NCI-H1417 (cell line): ENCODE results near the gene DNMT3L.
A peak's percentile ranks its signal among the peaks of the same experiment; 100 is the strongest.
"Not testable (repeated sequence)": the region's sequence is repeated elsewhere in the genome, so short reads cannot be mapped to it uniquely, and the experiment has no call there.

ENCODE experiments used
- DNase-seq, 3 experiments: peaks; one replicate each; lab custom pipeline; 2025; lab: John Stamatoyannopoulos, UW

Gene DNMT3L

DNA sequence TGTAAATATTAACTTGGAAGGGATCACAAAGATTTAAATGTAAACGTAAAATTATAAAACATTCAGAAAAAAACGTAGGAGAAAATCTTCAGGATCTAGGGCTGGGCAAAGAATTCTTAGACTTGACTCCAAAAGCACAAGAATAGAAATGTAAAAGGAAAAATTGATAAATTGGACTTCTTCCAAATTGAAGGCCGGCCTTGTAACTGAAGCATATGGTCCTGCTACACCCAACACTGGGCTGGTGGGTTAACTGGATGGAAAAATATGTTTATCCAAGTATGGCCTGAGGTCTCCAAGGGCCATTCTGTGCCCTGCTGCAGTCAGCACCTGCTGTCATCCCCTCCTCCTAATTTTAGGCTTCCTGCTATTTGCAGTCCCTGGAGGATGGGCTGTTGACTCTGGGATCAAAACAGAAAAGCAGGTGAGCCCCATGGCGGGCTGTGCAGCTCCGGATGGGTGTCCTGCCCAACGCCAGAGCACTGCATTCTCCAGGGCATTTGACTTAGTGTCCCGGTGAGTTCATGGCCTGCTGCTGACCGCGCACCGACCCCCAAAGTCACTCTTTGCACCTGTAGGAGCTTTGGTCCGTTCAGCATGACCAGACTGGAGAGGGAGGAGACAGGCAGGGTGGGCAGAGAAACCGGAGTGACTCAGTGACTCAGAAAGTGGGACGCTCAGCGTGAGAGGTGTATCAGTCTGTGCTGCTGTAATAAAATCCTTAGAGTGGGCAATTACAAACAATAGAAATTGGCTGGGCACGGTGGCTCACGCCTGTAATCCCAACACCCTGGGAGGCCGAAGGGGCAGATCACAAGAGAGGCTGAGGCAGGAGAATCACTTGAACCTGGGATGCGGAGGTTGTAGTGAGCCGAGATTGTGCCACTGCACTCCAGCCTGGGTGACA is 17.9 kb upstream of the DNMT3L start:
- DNase-seq = peak; percentile 42 to 92 (median 62)

DNA sequence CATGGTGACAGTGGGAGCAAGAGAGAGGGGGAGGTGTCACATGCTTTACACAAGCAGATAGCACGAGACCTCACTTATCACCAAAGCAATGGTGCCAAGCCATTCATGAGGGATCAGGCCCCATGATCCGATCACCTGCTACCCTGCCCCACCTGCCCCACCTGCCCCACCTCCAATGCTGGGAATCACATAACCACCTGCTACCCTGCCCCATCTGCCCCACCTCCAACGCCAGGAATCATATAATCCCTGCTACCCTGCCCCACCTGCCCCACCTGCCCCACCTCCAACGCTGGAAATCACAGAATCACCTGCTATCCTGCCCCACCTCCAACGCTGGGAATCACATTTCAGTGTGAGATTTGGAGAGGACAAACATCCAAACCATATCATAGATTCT is 13.3 kb upstream of the DNMT3L start:
- DNase-seq = no peak

DNA sequence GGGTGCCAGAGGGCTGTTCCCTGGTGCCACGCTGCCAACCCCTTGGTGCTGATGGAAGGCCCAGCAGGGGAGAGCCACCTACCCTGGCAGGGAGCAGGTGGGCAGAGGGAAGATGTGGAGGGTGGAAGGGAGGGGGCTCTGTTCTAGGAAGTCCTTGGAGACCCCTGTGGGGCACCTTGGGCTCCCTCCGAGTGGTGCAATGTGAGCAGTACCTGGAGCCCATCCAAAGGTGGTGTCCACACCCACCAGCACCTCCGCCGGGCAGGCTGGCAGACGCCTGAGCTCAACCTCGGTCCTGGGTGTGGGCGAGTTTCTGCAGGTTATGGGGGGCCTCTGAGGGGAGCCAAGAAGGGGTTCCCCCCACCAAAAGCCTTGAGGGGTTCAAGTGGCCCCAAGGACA is 11.3 kb upstream of the DNMT3L start:
- DNase-seq = no peak

DNA sequence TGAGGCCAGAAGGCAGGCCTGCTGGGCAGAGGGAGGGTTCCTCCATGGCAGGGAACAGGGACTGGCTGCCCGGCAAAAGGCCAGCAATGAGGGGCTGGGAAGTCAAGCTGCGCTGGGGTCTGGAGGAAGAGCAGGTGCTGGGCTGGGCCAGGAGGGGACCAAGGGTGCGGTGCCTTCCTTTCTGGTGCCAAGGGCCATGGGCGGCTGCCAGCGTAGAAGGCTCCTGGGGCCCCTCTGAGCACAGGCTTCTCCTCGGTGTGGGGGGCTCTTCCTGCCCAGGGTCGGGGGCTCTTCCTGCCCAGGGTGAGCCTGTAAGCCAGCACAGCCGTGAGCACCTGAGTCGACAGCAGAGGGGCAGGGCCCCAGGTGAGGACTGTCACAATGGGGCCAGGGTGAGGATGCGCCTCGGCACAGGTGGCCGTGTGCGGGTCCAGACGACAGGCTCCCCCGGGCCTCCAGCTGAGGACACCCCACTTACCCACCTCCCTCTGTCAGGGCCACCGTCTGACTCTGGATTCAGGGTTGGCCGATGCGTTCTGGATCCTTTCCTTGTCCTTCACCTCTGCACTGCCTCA is 10.7 kb upstream of the DNMT3L start:
- DNase-seq = no peak

DNA sequence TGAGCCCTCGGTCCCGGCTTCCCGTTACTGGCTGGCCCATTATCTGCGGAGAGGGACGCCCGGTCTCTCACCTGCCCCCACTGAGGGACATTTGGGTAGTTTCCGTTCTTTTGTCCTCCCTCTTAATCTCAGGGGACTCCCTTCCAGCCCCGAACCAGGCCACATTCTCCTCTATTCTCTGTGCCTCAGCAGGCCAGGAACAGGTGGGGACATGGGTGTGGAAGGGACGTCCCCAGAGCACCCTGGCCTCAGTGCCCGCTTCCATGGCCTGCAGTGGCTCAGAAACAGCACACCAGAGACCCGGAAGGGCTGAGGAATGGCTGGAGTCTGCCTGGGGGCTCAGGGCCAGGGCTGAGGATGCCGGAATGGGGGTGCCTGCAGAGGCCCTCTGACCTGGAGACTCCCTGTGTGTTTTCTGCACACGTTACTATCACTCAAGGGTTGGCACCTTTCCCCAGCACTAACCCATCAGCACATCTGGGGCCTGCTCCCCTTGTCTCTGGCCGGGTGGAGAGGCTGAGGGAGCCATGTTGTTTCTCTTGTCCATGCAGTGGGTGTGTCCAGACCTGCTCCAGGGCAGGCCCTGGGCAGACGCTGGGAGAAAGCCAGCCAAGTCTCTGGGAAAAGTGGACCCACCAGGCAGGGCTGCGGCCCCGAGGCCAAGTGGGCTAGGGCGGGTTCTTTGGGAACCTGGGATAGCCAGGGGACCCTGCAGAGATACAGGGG is 10.0 kb upstream of the DNMT3L start:
- no peak for DNase-seq

DNA sequence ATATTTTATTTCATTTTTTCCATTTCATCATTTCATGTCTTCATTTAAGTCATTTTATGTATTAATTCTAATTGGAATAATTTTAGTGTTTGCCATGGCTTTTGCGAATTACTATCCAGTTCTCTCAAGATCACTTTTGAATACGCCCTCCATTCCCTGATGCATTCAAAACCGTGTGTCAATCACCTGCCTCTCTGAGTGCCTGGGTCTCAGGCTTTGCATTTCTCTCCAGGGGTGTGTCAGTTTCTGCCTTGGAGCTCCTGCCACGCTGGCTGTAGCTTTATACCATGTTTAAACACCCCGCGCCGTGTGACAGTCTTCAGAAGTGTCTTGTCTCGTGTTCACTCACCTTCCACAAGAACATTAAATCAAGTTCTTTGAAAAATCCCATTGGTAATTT is 7.4 kb upstream of the DNMT3L start:
- peak in 2 of 3 experiments; percentile 7 to 31 for DNase-seq

DNA sequence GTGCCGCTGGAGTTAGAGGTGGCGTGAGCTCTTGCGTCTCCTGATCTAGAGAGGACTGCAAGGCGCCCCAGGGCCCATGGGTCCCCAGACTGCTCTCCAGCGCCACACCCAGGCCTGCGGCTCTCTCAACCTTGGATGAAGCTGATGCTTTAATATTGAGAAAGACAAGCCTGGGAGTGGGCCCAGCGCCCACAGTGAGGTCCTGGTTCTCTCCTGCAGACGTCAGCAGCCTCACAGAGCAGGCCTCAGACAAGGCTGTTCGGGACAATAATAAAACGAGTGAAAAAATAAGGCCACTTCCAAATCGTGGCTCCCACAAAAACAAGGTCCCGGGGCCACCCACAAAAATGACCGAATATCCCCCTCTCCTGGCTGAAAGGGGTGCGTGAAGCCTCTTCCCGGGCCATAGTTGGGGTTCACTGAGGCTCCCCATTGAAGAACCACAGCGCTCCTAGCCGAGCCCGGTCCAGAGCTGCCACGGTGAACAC is 6.0 kb upstream of the DNMT3L start:
- DNase-seq = no peak

DNA sequence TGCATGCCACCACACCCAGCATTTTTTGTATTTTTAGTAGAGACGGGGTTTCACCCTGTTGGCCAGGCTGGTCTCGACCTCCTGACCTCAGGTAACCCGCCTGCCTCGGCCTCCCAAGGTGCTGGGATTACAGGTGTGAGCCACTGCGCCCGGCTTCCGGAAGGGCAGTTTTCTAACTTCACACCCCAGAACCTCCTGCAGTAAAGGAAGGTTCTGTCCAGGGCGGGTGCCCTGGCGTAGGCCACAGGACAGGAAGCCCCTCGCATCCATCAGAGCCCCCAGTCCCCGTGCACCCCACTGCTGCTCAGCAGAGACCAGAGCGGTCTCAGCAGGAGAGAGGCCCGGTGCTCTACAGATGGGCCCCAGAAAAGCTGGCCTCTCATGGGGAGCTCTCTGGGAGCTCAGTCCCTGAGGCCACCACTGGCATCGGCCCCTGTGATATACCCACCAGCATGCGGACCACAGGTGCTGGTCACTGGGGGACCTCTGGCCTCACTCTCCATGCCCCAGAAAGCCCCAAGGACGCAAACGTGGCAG is 4.1 kb upstream of the DNMT3L start:
- DNase-seq = no peak

DNA sequence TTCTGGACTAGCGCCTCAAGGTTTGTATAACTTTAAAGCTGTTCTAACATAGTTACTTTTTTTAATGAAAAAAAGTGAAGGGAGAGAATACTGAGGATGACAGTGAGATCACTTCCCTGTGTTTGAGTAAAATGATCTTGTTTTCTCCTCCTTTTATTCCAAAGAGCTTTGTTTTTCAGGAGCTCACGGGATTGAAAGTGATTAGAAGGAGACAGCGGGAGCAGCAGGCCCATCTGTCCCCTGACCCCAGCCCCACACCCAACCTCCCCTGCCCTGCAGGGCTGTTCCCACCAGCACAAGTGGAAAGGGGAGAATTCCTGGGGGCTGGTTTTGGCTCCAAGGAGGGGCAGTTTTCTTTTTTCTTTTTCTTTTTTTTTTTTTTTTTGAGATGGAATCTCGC is 2.1 kb upstream of the DNMT3L start:
- DNase-seq = no peak

DNA sequence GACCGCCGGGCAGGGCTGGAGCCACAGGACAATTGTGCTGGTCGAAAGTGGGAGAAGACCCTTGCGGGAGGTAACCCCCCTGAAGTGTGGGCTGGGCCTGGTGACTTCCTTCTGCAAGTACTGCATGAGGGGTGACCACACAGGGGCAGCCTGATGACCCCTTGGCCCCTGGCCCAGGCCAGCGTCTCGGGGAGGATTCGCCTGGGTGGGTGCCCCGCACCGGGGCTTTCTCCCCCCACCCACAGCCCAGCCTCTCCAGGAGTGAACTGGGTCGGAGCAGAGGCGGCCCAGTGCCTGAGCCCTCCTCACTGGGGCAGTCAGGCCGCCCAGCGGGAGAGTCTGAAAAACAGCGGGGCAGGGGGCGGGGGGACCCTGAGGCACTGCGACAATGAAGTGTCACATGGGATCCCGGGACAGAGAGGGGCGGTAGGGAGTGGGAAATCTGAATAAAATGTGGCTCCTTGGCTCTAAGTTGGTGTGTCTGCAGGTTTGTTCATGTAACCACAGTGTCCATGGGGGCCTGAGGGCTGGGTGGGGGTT is 1.6 kb upstream of the DNMT3L start:
- DNase-seq = no peak

DNA sequence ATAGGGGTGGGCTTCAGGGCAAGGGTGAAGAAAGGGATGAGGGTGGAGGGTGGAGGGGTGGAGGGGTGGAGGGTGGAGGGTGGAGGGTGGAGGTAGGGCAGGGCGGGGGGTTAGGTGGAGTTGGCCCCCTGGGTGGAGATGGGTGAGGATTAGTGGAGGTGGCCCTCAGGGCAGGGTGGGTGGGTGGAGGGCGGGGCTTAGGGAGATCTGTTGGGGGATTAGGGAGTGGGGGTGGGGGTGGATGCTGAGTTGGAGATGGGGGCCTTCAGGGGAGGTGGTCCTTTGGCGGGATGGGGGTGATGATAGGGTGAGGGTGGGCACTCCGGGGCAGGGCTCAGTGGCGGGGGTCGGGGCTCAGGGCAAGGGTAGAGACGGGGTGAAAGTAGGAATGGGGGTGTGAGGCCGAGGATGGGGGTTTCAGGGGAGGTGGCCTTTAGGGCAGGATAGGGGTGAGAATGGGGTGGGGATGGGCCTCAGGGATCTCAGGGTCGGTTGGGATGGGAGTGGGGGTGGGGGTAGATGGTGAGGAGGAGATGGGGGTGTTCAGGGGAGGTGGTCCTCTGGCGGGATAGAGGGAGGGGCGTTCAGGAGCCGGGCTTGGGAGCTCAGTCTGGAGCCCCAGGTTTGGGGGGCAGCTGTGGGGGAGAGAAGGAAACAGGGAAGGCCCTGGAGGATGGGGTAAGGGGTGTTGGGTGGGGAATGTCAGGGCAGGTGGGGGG is 800 bp upstream of the DNMT3L start:
- DNase-seq = no peak

DNA sequence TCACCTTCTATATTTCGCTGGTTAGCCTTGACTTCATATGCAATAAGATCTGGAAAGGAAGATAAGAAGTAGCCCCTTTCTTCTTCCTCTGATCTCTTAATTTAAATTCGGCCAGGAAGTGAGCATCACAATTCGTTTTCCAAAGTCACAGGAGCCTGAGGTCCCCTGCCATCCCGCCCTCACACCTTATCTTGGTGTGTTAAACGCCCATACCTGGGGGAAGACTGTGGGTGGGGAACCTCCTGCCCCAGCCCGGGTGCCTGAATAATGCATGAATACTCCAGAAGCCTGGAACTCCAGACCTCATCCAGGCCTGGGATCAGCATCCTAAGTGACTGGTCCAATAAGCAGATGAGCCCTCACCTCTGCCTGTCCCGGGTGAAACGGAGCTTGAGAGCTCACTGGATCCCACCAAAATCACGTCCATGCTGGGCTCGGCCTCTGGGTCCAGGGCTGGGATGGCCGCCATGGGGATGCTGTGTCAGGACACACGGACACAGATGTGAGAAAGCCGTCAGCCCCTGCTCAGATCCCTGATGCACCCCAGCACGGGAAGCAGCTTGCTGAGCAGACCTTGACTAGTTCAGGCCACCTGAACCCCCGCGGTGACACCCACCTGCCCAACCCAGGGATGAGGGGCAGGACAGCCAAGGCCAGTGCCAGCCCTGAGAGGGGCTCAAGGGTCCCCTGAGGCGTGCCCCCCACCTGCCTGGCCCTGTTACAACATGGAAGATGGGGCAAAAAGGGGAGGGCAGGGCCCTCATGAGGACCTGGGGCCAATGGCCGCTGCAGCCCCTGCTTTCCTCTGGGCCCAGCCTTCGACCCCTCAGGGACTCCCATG is 686 bp downstream of the DNMT3L start:
- no peak for DNase-seq

DNA sequence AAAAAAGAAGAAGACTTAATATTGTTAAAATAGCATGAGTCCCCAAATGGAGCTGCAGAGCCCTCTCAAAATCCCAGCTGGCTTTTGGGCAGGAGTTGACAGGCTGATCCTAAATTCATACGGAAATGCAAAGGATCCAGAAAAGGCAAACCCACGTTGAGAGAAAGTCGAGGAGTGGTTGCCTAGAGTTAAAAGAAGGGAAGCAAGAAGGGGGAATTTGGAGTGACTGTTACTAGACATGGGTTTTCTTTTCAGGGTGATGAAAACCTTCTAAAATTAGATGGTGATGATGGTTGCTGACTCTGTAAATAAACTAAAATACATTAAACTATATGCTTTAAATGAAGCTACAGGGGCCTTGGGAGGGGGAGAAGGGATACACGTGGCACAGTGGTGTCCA is 1.6 kb downstream of the DNMT3L start:
- DNase-seq = no peak

DNA sequence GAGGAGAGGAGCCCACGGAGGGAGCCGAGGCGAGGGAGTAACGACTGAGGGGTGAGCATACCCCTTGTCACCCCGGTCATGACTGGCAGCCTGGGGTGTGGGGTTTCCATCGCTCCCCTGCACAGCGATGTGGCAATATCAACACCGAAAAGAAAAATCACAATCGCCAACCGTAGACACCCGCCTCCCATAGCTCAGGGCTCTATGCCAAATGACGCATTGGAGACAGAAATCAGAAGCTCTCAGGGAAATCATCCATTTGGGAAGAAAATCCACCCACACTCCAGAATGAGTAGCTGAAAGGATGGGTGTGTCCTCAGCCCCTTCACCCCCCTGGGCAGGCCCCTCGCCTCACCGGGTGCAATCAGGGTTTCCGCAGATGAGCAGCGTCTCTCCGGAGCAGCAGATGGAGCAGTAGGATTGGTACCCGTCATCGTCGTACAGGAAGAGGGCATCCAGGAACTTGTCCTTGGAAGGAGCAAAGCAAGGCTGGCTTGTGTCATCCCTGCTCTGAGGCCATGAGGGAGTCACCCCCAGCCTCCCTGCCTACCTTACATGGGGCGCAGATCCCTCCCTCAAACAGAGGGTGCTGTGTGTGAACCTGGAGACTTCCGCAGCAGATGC is 2.5 kb downstream of the DNMT3L start:
- DNase-seq = no peak

DNA sequence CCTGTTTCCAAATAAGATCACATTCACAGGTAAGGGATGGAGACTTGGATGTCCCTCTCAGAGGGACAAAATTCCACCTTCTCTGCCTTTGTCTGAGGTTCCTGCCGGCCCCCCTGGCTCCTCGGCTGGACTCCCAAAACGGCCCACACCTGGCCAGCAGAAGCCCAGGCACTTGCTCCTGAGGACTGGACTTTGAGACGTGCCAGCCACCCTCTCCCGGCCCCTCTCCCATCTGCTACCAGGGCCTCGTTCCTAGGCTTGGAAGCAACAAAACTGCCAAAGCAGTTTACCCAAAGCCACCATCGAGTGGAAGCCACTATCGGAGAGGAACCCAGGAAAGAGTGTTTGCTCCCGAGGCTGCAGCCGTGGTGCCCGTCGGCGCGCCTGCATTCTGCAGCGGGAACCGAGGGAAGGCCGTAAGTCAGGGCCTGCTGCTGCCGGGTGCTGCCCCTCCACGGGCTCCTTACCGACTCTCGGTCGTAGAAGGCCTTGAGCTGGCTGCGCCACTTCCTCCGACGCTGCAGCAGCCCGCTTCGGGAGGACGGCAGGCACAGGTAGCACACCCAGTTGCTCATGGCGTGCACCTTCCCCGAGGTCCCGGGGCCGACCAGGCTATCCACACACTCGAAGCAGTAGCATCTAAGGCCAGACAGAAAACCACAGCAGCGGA is 3.5 kb downstream of the DNMT3L start:
- DNase-seq = no peak

DNA sequence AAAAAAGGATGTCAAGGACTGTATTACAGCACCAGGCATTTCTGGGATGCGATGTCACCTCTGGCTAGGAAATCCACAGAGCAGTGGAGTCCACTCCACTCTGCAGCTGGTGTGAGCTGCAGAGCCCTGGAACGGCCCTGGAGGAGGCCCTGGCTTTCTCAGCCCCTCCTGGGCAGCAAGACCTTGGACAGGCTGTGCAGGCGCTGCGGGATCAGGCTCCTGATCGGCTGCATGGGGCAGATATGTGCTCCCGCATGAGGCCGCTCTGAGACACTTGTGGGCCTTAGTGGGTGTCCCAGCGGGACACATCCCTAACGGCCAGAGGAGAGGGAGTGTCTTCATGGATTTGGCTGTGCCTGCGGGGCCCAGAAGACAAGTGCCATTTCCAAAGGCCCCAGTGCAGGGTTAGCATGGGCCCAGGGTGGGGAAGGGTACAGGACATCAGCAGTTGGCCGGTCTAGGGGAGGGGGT is 6.2 kb downstream of the DNMT3L start:
- no peak for DNase-seq

DNA sequence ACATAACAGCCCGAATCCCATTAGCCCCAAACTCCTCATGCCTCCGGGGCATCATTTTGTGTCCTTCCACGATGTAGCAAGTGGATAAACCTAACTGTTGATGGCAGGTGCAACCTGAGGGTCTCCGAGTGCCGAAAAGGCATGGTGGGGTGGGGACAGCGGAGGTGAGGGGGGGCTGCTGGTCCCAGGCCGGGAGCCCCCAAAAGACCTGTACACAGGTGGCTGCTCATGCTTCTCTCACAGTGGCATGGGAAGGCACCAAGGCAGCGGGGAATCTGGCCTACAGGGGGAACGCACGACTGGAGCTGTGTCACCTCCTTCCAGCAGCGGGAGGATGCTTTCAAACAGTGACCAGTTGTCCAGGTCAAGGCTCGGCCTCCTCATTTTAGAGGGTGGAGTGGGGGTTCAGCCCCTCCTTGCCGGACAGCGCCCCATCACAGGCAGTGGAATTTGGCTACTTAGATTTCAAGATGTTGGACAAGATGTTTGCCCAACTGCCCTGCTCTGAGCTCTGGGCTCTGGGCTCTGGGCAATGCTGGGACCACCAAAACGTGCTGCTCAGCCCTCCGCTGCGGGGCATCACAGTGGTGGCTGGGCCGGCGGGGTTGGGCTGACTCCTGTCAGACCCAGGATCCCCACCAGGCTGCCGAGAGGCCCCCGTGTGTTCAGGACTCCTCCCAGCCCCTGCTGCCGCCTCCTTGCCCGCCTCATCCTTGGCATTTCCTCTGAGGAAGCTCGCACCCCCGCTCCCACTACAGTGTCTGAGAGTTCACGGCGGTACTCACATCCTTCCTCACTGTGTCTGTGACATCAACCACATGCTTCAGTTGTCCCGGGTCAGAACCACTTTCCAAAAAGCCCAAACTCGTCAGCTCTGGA is 7.6 kb downstream of the DNMT3L start:
- DNase-seq = no peak

DNA sequence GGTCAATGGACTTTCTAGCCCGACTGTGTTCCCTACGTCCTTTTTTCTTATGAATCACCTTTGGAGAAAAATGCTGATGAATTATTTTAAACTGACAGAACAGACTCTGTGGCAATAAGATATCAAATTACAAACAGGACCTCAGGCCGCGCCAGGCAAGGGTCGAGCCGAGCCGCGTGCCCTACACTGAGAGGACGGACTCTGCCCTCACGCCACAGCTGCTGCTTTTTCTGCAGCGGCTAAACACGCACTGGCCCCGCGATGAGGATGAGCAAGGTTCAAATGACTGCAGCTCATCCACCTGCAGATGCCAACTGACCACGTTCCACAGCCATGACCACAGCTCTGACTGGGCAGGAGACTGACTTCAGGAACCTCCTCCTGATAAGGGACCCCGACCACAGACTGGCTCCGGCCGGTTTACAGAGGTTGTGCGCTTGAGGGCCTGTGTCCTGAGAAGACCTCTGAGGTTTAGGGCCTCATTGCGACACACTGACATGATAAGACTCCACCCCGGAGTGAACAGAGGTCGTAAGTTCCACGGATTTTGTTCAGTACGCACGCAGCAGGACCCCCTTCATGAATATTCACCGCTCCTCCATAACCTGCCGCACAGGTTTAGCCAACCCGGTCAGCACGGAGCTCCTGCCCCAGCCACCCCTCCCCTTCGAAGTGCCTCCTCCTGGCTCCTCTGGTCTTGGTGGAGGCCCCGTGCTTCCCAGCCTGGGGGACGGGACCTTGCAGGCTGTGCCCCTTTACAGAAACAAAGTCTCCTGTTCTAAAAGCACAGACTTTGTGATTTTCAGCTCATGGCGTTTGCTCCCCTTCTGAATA is 12.3 kb downstream of the DNMT3L start:
- not testable (repeated sequence) for DNase-seq
